Peyer's patch (tissue), 4 donors: ENCODE measurements around the gene CRABP2.

Experiments
- CTCF ChIP-seq, 6 experiments: fragments of 450-650 bp in 4 of 6; fragments of 200-600 bp in 2 of 6; sonication (generic) in 1 of 6; IDR thresholded peaks; one replicate each; pipeline ENCODE4 v1.5.1; 2017 to 2019; ENCODE audit warnings: antibody characterized with exemption in 6 of 6, mild to moderate bottlenecking in 3 of 6, moderate library complexity in 1 of 6
- POLR2A ChIP-seq, 2 donors: fragments of 450-650 bp; IDR thresholded peaks; one replicate each; pipeline ENCODE4 v1.5.1; 2017; ENCODE audit warnings: antibody characterized with exemption in 2 of 2, mild to moderate bottlenecking in 2 of 2, moderate library complexity in 2 of 2

- TF ChIP-seq CTCF (IDR thresholded peaks at IDR 0.05) (no peak), POLR2A (IDR thresholded peaks at IDR 0.05) (no peak)
Measured at GRCh38 chr1:156655151-156655903, 50.1 kb downstream of the CRABP2 start.
